RWPE1 (cell line): Measurements from ENCODE around the gene YWHAH.

Experiments
- CTCF ChIA-PET: fragments of 350-600 bp; sonication (Branson Sonifier 250); formaldehyde crosslinking; extraction: SDS; loops from one replicate; lab custom pipeline; 2021; lab: Yijun Ruan, JAX
- POLR2A ChIA-PET: fragments of 400-600 bp; formaldehyde crosslinking; extraction: SDS; loops from one replicate; lab custom pipeline; 2020; ENCODE audit warnings: antibody characterized with exemption; ENCODE audit not compliant: low non-redundant PET; lab: Yijun Ruan, JAX
- DNase-seq: peaks from one replicate; pipeline ENCODE4 v3.0.0; 2012; ENCODE audit warnings: low spot score
- H3K27ac ChIP-seq: fragments of 450-650 bp; 2 replicates; pipeline ENCODE4 v1.5.1; 2017
- CTCF ChIP-seq: fragments of 450-650 bp; conservative IDR thresholded peaks from 2 replicates; pipeline ENCODE4 v1.5.1; 2017; ENCODE audit warnings: low read depth, mild to moderate bottlenecking

Gene YWHAH

GRCh38 chr22:31952094-31952401, 7.7 kb downstream of the YWHAH start:
- ChIA-PET POLR2A (no interaction called here), CTCF (interaction anchor here (0.6 to 1.4 kb wide), 3 partner anchors 18 to 492 kb away, joined by 3 to 5 read pairs (median 3); no protein-coding TSS in a partner anchor)
- peak overlapping the region; percentile 93 for H3K27ac ChIP-seq
- TF ChIP-seq CTCF: no peak
- DNase-seq: no peak

- TF ChIP-seq CTCF: no peak
- POLR2A ChIA-PET: no interaction called here
- peak; percentile 63 for DNase-seq
- no peak overlapping the region for H3K27ac ChIP-seq
- CTCF ChIA-PET: interaction anchor here (0.6 to 1.4 kb wide), 3 partner anchors 18 to 492 kb away, joined by 3 to 5 read pairs (median 3); no protein-coding TSS in a partner anchor
Observed at GRCh38 chr22:31952472-31952871, 8.1 kb downstream of the YWHAH start.

GRCh38 chr22:31953261-31953660, 8.9 kb downstream of the YWHAH start:
- no peak for TF ChIP-seq CTCF
- ChIA-PET CTCF (interaction anchor here (1.4 kb wide), 1 partner anchor 17 kb away, joined by 5 read pairs; no protein-coding TSS in a partner anchor), POLR2A (no interaction called here)
- no peak overlapping the region for H3K27ac ChIP-seq
- DNase-seq: no peak

GRCh38 chr22:31954535-31955523, 10.5 kb downstream of the YWHAH start:
- H3K27ac ChIP-seq: no peak overlapping the region
- CTCF ChIA-PET: interaction anchor here (0.5 kb wide), 1 partner anchor 436 kb away, joined by 5 read pairs; no protein-coding TSS in a partner anchor
- POLR2A ChIA-PET: no interaction called here
- no peak for TF ChIP-seq CTCF
- DNase-seq: no peak

GRCh38 chr22:31956360-31956759, 12.0 kb downstream of the YWHAH start:
- H3K27ac ChIP-seq: no peak overlapping the region
- DNase-seq: no peak
- CTCF ChIA-PET: no interaction called here
- no peak for TF ChIP-seq CTCF
- POLR2A ChIA-PET: no interaction called here

GRCh38 chr22:31957970-31958594, 13.7 kb downstream of the YWHAH start:
- CTCF ChIA-PET: interaction anchor here (0.7 kb wide), 1 partner anchor 10 kb away, joined by 3 read pairs; no protein-coding TSS in a partner anchor
- no peak for TF ChIP-seq CTCF
- POLR2A ChIA-PET: interaction anchor here (0.5 to 0.6 kb wide), 2 partner anchors 8 to 215 kb away, joined by 3 to 8 read pairs; no protein-coding TSS in a partner anchor
- no peak overlapping the region for H3K27ac ChIP-seq
- no peak for DNase-seq
